Tibial artery (tissue), 4 donors: ENCODE data around the gene COPB2.

ENCODE experiments used
- DNase-seq, 2 donors: peaks; one replicate each; pipeline ENCODE4 v3.0.0-alpha.2; 2019
- H3K27ac ChIP-seq, 2 donors: fragments of 200-600 bp; sonication (generic) in 1 of 2; 1 replicate in 1 of 2; 2 replicates in 1 of 2; pipeline ENCODE4 v1.5.1; 2018 to 2019; ENCODE audit warnings: mild to moderate bottlenecking in 1 of 2
- H3K27me3 ChIP-seq, 2 donors: fragments of 200-600 bp; sonication (generic) in 1 of 2; one replicate each; pipeline versions ENCODE4 v1.5.1 to v1.6.0; 2016 to 2019
- H3K36me3 ChIP-seq, 3 donors: fragments of 200-600 bp; sonication (generic) in 2 of 3; one replicate each; pipeline ENCODE4 v1.5.1; 2016 to 2019; ENCODE audit warnings: mild to moderate bottlenecking in 2 of 3
- H3K4me1 ChIP-seq, 4 donors: fragments of 200-600 bp; sonication (generic) in 2 of 4; 1 replicate in 3 of 4; 2 replicates in 1 of 4; pipeline ENCODE4 v1.5.1; 2016 to 2019
- H3K4me3 ChIP-seq, 2 donors: fragments of 200-600 bp; sonication (generic) in 1 of 2; 1 replicate in 1 of 2; 2 replicates in 1 of 2; pipeline ENCODE4 v1.5.1; 2018 to 2019; ENCODE audit warnings: mild to moderate bottlenecking in 2 of 2
- H3K9me3 ChIP-seq, 3 donors: fragments of 200-600 bp; sonication (generic) in 1 of 3; one replicate each; pipeline ENCODE4 v1.5.1; 2016 to 2019
- CTCF ChIP-seq, 2 experiments: fragments of 200-600 bp in 1 of 2; fragments of 450-650 bp in 1 of 2; IDR thresholded peaks; one replicate each; pipeline ENCODE4 v1.5.1; 2017 to 2019; ENCODE audit warnings: antibody characterized with exemption in 2 of 2, mild to moderate bottlenecking in 1 of 2, moderate library complexity in 1 of 2
- intact Hi-C: fragments of 100-400 bp; cut with DNase I; formaldehyde crosslinking; loops from one replicate; pipeline ENCODE4 v1.15.0; 2023; ENCODE audit warnings: low total_unique reads

COPB2 gene

GRCh38 chr3:139318431-139318816, 71.0 kb downstream of the COPB2 start:
- intact Hi-C loops: no loop called here
- H3K9me3 ChIP-seq: no peaks in the 10 kb centered on the region
- peaks cover 0 to 24% of the 10 kb centered on the region in 2 donors for H3K27me3 ChIP-seq
- DNase-seq: no peak
- no peak overlapping the region for H3K4me3 ChIP-seq
- no peaks in the 10 kb centered on the region for H3K4me1 ChIP-seq
- no peak for TF ChIP-seq CTCF (IDR thresholded peaks at IDR 0.05)
- H3K36me3 ChIP-seq: no peaks in the 10 kb centered on the region
- H3K27ac ChIP-seq: no peak overlapping the region

- DNase-seq: no peak
- Histone ChIP-seq H3K27ac (no peak overlapping the region), H3K27me3 (peaks cover 0 to 24% of the 10 kb centered on the region in 2 donors), H3K9me3 (no peaks in the 10 kb centered on the region), H3K4me1 (no peaks in the 10 kb centered on the region), H3K36me3 (no peaks in the 10 kb centered on the region), H3K4me3 (no peak overlapping the region)
- intact Hi-C loops: no loop called here
- no peak for TF ChIP-seq CTCF (IDR thresholded peaks at IDR 0.05)
Measured at GRCh38 chr3:139317660-139318430, 71.6 kb downstream of the COPB2 start.

GRCh38 chr3:139317215-139317614, 72.2 kb downstream of the COPB2 start:
- H3K9me3 ChIP-seq: no peaks in the 10 kb centered on the region
- no peak overlapping the region for H3K27ac ChIP-seq
- no peak for TF ChIP-seq CTCF (IDR thresholded peaks at IDR 0.05)
- intact Hi-C loops: no loop called here
- no peaks in the 10 kb centered on the region for H3K4me1 ChIP-seq
- no peaks in the 10 kb centered on the region for H3K36me3 ChIP-seq
- no peak overlapping the region for H3K4me3 ChIP-seq
- H3K27me3 ChIP-seq: peaks cover 0 to 24% of the 10 kb centered on the region in 2 donors
- DNase-seq: no peak

- DNase-seq: no peak
- no peaks in the 10 kb centered on the region for H3K36me3 ChIP-seq
- no peak overlapping the region for H3K27ac ChIP-seq
- H3K4me1 ChIP-seq: no peaks in the 10 kb centered on the region
- no peaks in the 10 kb centered on the region for H3K9me3 ChIP-seq
- H3K27me3 ChIP-seq: peaks cover 0 to 21% of the 10 kb centered on the region in 2 donors
- no peak for TF ChIP-seq CTCF (IDR thresholded peaks at IDR 0.05)
- intact Hi-C loops: no loop called here
- no peak overlapping the region for H3K4me3 ChIP-seq
Measured at GRCh38 chr3:139313921-139314320, 75.5 kb downstream of the COPB2 start.

GRCh38 chr3:139312959-139313358, 76.5 kb downstream of the COPB2 start:
- H3K36me3 ChIP-seq: no peaks in the 10 kb centered on the region
- no peak overlapping the region for H3K27ac ChIP-seq
- DNase-seq: no peak
- no peak overlapping the region for H3K4me3 ChIP-seq
- peaks cover 0 to 11% of the 10 kb centered on the region in 2 donors for H3K27me3 ChIP-seq
- intact Hi-C loops: no loop called here
- no peaks in the 10 kb centered on the region for H3K9me3 ChIP-seq
- TF ChIP-seq CTCF (IDR thresholded peaks at IDR 0.05): no peak
- no peaks in the 10 kb centered on the region for H3K4me1 ChIP-seq
